Activated effector memory CD4-positive, alpha-beta T cell treated with Interleukin-2 at 50 U/mL for 16 hours (primary cell): Measurements from ENCODE around the gene TOR1B.
"Not testable (repeated sequence)": the region's sequence is repeated elsewhere in the genome, so short reads cannot be mapped to it uniquely, and the experiment has no call there.

Experiments used
- DNase-seq: peaks from one replicate; pipeline ENCODE4 v3.0.0-alpha.2; 2020

The TOR1B gene

DNA sequence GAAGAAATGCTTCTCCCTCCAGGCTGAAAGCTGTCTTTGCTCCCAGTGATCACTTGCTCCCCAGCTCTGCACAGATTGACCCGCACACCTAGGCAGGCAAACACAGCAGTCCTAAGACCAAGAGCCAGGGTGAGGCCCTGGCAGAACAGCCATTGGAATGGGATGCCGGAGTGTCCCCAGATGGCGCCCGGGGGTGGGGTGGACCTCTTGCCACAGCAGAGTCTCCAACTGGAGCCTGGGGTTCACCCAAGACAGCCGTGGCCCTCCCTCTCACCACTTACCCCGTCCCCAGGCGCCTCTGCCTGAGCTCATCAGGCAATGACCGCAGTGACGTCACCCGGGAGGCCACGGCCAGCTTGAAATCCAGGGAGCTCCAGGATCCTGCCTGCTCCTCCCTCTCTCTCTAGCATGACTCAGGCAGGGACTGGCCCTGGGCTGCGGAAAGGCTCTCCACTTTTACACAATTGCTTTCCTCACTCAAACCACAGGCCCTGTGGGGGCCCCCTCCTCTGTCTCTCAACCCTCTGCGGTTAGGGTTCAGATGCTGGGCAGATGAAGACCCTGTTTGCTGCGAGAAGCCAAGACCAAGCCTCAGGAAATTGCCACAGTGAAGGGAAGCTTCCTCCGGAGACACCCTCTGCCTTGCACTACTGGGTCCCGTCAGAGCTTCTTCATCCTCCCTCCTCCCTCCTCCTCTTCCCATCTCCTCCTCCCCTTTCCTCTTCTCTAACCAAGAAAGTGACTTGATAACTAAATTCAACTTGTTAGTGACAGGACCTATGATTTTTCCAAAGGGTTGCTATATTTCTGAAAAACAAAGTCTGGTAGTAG, 25.8 kb upstream of the TOR1B start:
- peak; percentile 2 for DNase-seq

DNA sequence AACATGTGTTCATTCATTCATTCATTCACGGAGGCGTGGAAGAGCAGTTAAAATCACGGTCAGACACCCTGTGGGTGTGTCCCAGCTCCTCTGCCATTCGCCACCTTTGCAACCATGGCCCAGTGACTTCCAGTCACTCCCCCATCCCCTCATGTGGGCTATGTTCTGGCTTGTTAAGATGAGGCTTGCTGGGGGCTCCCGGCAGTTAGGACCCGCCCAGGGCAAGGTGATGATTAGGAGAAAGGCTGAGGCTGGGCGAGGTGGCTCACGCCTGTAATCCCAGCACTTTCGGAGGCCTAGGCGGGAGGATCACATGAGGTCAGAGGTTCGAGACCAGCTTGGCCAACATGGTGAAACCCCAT, 25.2 kb upstream of the TOR1B start:
- no peak for DNase-seq

DNA sequence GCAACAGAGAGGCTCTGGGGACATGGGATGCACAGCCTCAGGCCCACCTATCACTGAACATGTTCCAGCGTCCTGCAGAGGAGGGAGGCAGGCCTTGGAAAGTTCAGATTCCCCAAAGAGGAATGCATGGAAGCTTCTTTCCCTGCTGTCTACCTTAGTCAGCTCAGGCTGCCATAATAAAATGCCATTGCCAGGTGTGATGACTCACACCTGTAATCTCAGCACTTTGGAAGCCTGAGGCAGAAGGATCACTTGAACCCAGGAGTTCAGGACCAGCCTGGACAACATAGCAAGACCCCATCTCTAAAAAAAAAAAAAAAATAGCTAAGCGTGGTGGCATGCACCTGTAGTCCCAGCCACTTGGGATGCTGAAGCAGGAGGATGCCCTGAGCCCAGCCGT, 24.5 kb upstream of the TOR1B start:
- no peak for DNase-seq

- no peak for DNase-seq
Measured at GRCh38 chr9:129779560-129780190, 23.3 kb upstream of the TOR1B start.

DNA sequence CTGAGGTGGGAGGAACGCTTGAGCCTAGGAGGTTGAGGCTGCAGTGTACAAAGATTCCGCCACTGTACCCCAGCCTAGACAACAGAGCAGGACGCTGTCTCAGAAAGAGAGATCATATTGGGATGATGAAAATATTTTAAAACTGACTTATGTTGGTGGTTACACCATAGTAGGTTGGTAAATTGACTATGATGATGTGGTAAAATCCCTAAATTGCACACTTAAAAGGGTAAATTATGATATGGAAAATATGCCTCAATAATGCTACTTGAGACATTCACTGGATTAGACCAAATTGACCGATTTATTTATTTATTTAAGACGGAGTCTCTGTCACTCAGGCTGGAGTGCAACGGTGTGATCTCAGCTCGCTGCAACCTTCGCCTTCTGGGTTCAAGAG, 21.9 kb upstream of the TOR1B start:
- DNase-seq = no peak

DNA sequence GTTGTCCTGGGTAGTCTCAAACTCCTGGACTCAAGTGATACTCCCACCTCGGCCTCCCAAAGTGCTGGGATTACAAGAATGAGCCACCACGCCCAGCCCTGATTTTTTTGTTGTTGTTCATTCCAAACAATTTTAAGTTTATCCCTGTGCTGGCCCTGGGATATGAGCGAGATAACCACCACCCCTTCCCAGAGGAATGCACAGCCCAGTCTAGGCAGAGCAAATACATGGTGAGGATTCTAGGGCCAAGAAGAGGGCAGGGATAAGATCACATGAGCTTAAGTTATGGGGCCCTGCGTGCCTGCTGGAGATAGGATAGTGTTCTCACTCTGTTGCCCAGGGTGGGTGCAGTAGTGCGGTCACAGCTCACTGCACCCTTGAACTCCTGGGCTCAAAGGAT, 21.0 kb upstream of the TOR1B start:
- no peak for DNase-seq

DNA sequence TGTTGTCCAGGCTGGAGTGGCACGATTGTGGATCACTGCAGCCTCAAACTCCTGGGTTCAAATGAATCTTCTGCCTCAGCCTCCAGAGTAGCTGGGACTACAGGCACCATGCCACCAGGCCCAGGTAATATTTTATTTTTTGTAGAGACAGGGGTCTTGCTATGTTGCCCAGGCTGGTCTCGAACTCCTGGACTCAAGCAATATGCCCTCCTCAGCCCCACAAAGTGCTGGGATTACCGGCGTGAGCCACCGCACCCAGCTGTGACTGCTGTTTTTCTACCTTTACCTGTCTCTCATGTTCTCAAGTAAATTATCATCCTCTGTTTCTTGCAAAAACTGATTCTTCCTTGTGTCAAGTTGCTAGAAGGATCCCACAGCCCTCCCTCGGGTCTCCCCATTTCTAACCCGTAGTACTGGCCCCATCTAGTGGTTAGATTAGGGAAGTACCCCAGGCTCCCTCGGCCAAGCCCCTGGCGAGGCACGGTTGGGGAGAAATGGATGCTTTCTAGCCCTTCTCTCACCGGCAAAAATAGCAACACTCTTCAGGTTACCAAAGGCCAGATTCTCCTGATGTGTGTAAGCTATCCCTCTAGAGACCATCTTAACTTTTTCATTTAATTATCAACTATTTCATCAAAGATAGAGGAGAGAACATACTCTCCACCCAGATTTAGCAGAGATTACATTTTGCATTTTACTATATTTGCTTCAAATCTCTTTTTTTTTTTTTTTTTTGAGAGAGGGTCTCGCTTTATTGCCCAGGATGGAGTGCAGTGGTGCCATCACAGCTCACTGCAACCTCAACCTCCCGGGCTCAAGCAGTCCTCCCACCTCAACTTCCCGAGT, 19.2 kb upstream of the TOR1B start:
- DNase-seq = peak; percentile 59

- DNase-seq = not testable (repeated sequence)
Measured at GRCh38 chr9:129784970-129785369, 18.0 kb upstream of the TOR1B start.

DNA sequence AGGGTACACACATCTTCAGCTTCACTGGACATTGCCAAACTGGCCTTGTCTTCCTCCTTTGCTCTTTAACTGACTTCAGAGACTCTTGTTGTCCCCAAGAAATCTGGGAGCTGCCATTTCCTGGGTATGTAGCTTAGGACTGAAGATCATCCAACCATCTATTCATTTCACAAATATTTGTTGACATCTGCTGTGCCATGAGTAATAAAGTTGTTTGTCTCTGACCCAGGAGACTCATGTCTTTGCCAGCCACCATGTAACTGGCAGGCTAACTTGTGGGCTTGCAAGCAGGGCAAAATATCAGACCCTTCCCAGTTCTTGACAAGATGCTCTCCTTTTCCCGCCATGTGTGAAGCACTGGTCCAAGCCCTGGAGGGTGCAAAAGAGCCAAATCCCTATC, 17.1 kb upstream of the TOR1B start:
- DNase-seq = no peak

DNA sequence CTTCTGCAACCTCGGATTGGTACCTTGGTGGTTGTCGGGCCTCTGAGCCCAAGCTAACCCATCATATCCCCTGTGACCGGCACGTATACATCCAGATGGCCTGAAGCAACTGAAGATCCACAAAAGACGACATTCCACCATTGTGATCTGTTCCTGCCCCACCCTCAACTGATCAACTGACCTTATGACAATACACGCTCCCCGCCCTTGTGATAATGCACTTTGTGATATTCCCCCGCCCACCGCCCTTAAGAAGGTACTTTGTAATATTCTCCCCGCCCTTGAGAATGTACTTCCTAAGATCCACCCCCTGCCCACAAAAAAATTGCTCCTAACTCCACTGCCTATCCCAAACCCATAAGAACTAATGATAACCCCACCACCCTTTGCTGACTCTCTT, 16.5 kb upstream of the TOR1B start:
- DNase-seq = no peak

GRCh38 chr9:129794549-129794948, 8.4 kb upstream of the TOR1B start:
- no peak for DNase-seq

DNA sequence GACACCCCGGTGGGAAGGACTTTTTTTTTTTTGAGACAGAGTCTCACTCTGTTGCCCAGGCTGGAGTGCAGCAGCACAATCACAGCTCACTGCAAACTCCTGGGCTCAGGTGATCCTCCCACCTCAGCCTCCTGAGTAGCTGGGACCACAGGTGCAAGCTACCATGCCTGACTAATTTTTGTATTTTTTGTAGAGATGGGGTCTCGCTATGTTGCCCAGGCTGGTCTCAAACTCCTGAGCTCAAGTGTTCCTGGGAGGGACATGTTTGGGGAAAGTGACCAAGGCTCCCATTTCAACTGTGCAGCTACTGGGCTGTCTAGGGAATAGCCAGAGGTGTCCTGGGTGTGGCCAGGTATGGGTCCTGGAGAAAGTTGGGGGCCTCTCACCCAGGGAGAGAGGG, 7.0 kb upstream of the TOR1B start:
- not testable (repeated sequence) for DNase-seq

DNA sequence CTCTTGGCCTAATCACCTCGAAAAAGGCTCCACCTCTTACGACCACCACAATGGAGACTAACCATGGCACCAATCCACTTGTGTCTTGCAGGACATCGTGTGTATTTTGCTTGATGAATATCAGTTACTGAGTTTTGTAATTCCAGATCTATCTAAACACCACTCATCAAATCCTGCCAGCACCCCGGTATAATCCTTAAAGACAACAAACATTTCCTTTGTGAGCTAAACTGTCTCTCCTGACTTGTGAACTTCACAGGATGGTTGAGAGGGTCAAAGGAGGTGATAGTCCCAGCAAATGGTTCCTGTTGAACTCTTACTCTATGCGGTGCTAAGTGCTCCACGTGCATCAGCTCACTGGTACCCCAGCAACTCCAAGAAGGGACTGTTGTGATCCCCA, 4.0 kb upstream of the TOR1B start:
- no peak for DNase-seq

DNA sequence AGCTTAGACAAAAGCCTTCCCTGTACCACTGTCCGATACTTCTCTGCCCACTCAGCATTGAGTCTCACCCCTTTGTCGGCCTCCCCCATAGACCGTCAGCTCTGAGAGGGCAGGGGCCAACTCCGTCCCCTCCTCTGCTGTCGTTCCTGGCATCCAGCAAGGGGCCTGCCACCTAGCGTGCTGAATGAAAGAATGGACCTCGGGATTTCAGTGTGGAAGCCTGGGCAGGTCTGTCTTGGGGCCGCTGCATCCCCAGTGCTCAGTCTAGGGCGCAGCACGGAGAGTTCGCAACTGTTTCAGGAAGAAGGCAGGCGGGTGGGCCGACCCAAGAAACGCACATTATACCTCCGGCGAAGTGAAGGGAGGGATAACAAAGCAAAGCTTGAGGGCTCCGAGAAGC, 1.5 kb upstream of the TOR1B start:
- DNase-seq = no peak

DNA sequence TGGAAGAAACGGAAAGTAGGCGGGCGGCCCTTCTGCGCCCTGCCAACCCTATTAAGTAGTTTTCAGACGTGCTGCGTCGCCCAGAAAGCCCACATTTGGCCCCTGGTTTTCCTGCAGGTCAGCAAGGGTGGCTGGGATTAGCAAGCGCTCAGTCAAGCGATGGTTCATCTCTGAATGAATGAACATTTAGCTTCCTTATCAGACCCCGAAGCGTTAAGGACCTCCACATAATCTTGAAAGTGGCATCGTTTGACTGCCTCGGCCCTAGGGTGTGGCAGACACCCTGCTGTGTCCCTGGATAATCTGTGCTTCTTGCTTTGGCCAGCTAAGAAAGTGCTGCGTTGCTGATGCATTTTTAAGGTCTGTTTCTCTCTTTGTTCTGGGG, 684 bp downstream of the TOR1B start:
- no peak for DNase-seq

DNA sequence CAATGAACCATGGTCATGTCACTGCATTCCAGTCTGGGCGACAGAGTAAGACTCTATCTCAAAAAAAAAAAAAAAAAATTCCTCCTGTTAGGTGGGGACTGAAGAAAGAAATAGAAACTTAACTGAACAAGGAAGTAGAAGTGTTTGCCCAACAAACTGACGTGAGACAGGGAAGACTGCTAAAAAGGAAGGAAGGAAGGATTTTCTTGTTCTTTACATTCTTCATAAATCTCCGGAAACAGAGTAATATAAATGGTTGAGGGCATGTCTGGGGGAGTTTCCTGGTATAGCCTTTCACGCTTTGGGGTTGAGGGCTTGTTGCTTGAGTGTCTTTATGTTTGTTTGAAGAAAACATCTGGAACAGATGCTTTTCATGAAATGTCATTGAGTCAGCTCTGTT, 3.1 kb downstream of the TOR1B start:
- no peak for DNase-seq

DNA sequence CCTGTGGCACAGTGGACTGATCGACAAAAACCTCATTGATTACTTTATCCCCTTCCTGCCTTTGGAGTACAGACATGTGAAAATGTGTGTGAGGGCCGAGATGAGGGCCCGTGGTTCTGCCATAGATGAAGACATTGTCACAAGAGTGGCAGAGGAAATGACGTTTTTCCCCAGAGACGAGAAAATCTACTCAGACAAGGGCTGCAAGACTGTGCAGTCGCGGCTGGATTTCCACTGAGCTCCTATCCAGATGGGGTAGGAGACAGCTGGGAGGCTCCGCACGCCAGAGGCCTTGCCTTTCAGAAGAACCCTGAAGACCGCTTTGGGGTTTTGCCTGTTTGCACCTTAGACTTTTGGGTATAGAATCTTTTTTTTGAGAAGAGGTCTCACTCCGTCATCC, 6.4 kb downstream of the TOR1B start:
- no peak for DNase-seq

DNA sequence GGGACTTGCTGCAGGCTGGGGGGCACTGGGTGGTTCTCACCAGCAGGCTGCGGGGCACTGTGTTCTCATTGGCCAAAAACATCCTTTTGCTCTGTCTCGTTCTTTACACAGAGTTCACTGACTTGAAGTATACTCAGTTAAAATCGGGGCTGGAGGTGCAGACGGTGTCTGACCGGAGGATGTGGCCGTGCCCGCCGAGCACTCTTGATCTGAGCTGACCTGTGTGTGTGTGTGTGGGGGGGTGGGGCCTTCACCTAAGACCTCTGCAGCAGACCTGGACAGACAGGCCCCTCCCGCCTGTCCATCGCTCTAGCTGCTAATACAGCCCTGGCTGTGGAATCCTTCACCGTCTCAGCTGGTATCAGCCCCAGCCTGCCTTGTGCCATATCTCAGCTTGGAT, 7.1 kb downstream of the TOR1B start:
- DNase-seq = no peak

- no peak for DNase-seq
Measured at GRCh38 chr9:129810788-129811187, 7.8 kb downstream of the TOR1B start.

DNA sequence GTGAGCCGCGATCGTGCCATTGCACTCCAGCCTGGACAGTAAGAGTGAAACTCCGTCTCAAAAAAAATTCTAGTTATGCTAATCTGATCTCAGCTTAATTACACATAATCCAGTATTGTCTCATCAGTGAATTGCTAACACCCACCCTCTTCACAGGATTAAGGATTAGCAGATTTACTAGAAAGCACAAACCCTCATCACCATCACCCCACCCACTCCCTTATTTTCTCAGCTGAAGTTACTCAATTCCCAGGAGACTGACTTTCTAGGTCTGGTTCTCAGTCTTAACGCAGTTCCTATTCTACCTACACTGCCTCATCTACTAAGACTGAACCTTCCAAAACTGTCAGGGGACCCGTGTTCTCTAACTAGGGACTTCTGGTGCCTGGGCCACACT, 9.0 kb downstream of the TOR1B start:
- DNase-seq = no peak

- DNase-seq = no peak
Measured at GRCh38 chr9:129812385-129812784, 9.4 kb downstream of the TOR1B start.

- DNase-seq = no peak
Measured at GRCh38 chr9:129813661-129814060, 10.7 kb downstream of the TOR1B start.

DNA sequence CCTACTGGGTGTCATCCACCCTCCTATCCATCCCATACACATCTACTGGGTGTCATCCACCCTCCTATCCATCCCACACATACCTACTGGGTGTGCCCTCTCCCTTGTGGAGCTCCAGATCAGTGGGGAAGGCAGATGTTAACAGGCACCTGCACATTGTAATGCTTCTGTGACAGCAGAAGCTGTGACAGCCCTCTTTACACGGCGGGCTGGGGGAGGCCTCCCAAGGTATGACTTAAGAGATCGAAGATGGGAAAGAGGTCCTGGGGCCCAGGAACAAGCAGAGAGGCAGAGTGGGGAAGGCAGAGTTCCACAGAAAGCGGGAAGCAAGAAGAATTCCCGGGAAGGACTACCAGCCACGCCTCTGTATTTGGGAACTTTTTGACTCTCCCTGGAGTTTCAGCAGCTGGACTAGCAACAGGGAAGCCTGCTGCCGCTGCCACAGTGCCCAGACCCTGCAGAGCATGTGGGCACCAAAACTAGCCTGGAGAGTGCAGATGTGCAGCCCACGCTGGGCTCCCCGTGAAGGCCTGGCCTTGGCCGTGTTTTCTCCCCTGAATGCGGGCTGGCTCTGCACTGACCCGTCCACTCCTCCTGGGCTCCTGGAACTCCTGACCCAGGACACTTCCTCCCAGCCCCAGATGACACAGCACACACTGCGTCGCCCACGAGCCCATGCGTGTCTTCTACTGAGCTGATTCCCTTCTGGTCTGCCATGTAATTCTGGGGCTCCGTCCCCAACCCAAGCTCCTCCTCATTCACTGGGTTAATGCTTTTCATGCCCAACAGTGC, 11.6 kb downstream of the TOR1B start:
- no peak for DNase-seq
